Ishikawa (cell line): Measurements from ENCODE around the gene AGAP1.

Experiments used
- CEBPB ChIP-seq: IDR thresholded peaks from 2 replicates; pipeline ENCODE4 v1.6.1; 2012
- CREB1 ChIP-seq: IDR thresholded peaks from 2 replicates; pipeline ENCODE4 v1.6.1; 2012; ENCODE audit warnings: low read depth
- EGR1 ChIP-seq: IDR thresholded peaks from 2 replicates; pipeline ENCODE4 v1.6.1; 2012
- EP300 ChIP-seq: IDR thresholded peaks from 2 replicates; pipeline ENCODE4 v1.6.1; 2012; ENCODE audit warnings: borderline replicate concordance
- FOXM1 ChIP-seq: IDR thresholded peaks from 2 replicates; pipeline ENCODE4 v1.6.1; 2012; ENCODE audit warnings: low read depth, borderline replicate concordance
- MAX ChIP-seq: IDR thresholded peaks from 2 replicates; pipeline ENCODE4 v1.6.1; 2012
- RAD21 ChIP-seq: IDR thresholded peaks from 2 replicates; pipeline ENCODE4 v1.6.1; 2012; ENCODE audit warnings: low read depth
- REST ChIP-seq: IDR thresholded peaks from 2 replicates; pipeline ENCODE4 v1.6.1; 2012; ENCODE audit warnings: low read depth, mild to moderate bottlenecking
- TAF1 ChIP-seq: IDR thresholded peaks from 2 replicates; pipeline ENCODE4 v1.6.1; 2012; ENCODE audit warnings: low read depth, mild to moderate bottlenecking
- TEAD4 ChIP-seq: IDR thresholded peaks from 2 replicates; pipeline ENCODE4 v1.6.1; 2012
- USF1 ChIP-seq: IDR thresholded peaks from 2 replicates; pipeline ENCODE4 v1.6.1; 2012
- ZBTB7A ChIP-seq: IDR thresholded peaks from 2 replicates; pipeline ENCODE4 v1.6.1; 2012; ENCODE audit warnings: low read depth

- no peak for TF ChIP-seq CREB1
- TF ChIP-seq TAF1, result no peak
- TF ChIP-seq MAX, result no peak
- TF ChIP-seq REST, result no peak
- no peak for TF ChIP-seq EGR1
- no peak for TF ChIP-seq FOXM1
- no peak for TF ChIP-seq TEAD4
- TF ChIP-seq RAD21, result no peak
- TF ChIP-seq ZBTB7A, result no peak
- TF ChIP-seq USF1, result no peak
- TF ChIP-seq EP300, result no peak
- no peak for TF ChIP-seq CEBPB
Measured at GRCh38 chr2:235808366-235808765, 314.5 kb downstream of the AGAP1 start.
